Measurements from ENCODE around the gene ACOX2. TPM values are rescaled to one million over a fixed set of nuclear protein-coding genes. Genes with fewer than 3 reads are reported as not detected.
A peak's percentile ranks its signal among the peaks of the same experiment; 100 is the strongest.

The ACOX2 gene
- total RNA-seq, 1 experiment from 2014 or later, result 12.8 TPM

DNA sequence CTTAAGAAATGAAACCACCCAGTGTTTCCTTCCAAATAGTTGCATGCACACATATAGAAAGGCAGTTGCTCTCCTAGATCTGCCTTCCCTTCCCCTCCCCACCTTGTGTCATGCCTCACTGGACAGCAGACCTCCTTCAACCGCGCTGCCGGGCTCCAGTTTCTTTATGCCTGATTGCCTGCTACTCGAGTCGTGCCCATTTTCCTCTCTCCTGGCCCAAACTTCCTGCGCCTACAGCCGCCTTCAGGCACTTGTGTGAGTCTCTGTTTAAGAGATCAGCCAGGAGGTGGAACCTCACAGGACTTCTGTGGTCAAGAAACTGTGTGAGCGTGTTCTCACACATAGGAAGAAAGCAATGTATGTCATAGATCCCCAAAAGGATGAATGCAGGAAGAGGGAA, 49.0 kb upstream of the ACOX2 start:
- ATAC-seq (no peak), DNase-seq (ENCODE audit: low read depth, low spot score) (no peak)
- H3K9me2 ChIP-seq (ENCODE audit: insufficient read depth), result no peaks in the 10 kb centered on the region
- TF ChIP-seq ZNF274 (IDR thresholded peaks at IDR 0.05; ENCODE audit: low read depth, low read length) (no peak), CBX3 (IDR thresholded peaks at IDR 0.05; ENCODE audit: low read depth) (no peak), POLR2AphosphoS5 (IDR thresholded peaks at IDR 0.05; ENCODE audit: low read depth, low read length) (no peak), EZH2 (IDR thresholded peaks at IDR 0.05) (no peak), JUND (IDR thresholded peaks at IDR 0.05) (no peak), TCF7L2 (IDR thresholded peaks at IDR 0.05; ENCODE audit: borderline replicate concordance, extremely low read depth, insufficient read depth, insufficient read length) (no peak), ELF1 (IDR thresholded peaks at IDR 0.05; ENCODE audit: borderline replicate concordance, low read depth) (no peak), MAX (IDR thresholded peaks at IDR 0.05) (no peak), SIN3A (IDR thresholded peaks at IDR 0.05; ENCODE audit: low read depth) (no peak), EGR1 (IDR thresholded peaks at IDR 0.05; ENCODE audit: low read depth) (no peak), SP1 (IDR thresholded peaks at IDR 0.05; ENCODE audit: low read depth) (no peak), REST (IDR thresholded peaks at IDR 0.05; ENCODE audit: low read depth) (no peak), FOSL1 (IDR thresholded peaks at IDR 0.05; ENCODE audit: low read depth) (no peak), ZFX (IDR thresholded peaks at IDR 0.05) (no peak), POLR2A (IDR thresholded peaks at IDR 0.05; ENCODE audit: borderline replicate concordance, extremely low read depth, insufficient read depth, insufficient read length) (no peak), ZBTB33 (IDR thresholded peaks at IDR 0.05; ENCODE audit: extremely low read depth, insufficient replicate concordance, low read length) (no peak), CEBPB (IDR thresholded peaks at IDR 0.05; ENCODE audit: low read depth) (no peak)
- H3K4me1 ChIP-seq (ENCODE audit: control insufficient read depth in 1 of 2, insufficient read depth in 2 of 2, low read length in 2 of 2), result peaks cover 4 to 19% of the 10 kb centered on the region in 2 experiments; a peak in 3 of 4 replicates
- no peaks in the 10 kb centered on the region for H3K36me3 ChIP-seq (ENCODE audit: control insufficient read depth in 1 of 2, insufficient read depth in 2 of 2, low read length in 2 of 2)
- H3K27ac ChIP-seq (ENCODE audit: low read depth, low read length), result no peak overlapping the region
- peak overlapping the region; percentile 84 for H3K4me2 ChIP-seq (ENCODE audit: low read length)
- ChIA-PET RAD21 (ENCODE audit: low non-redundant PET in 1 of 2, low total read pairs in 2 of 2, uncharacterized antibody in 2 of 2, unreplicated experiment in 2 of 2) (interaction anchor here in 1 of 2 experiments (1.1 kb wide), 1 partner anchor 44 kb away, joined by 6 read pairs; no protein-coding TSS in a partner anchor), CTCF (interaction anchor here (0.9 to 1.3 kb wide), 2 partner anchors 24 to 45 kb away, joined by 4 to 15 read pairs; no protein-coding TSS in a partner anchor), POLR2A (no interaction called here)
- no peak overlapping the region for H3K9ac ChIP-seq (ENCODE audit: low read length)
- no peaks in the 10 kb centered on the region for H3K79me2 ChIP-seq (ENCODE audit: insufficient read depth, low read length)
- no TSS peak for BruUV-seq (replicated peaks)
- no peaks in the 10 kb centered on the region for H3K9me3 ChIP-seq (ENCODE audit: control insufficient read depth in 1 of 2, insufficient read depth in 1 of 2, low read depth in 1 of 2, low read length in 2 of 2)
- peak overlapping the region in 1 of 2 experiments; percentile 68; a peak in 2 of 4 replicates for H3K4me3 ChIP-seq (replicated peaks in 1 of 2; ENCODE audit: low read depth in 1 of 2, low read length in 2 of 2)
- no peaks in the 10 kb centered on the region for H4K20me1 ChIP-seq (ENCODE audit: insufficient read depth)
- H2AFZ ChIP-seq (ENCODE audit: low read depth, low read length, poor library complexity, severe bottlenecking), result peak overlapping the region; percentile 90
- intact Hi-C loops (cut with micrococcal nuclease), result no loop called here
- H3K27me3 ChIP-seq (ENCODE audit: insufficient read depth, low read length), result no peaks in the 10 kb centered on the region
